H1 (cell line): ENCODE data around the gene GRHL3.

Experiments
- GTF2F1 ChIP-seq: IDR thresholded peaks from 2 replicates; pipeline ENCODE4 v1.6.1; 2012; ENCODE audit warnings: low read depth, low read length, improper control_type of control experiment, borderline replicate concordance
- RFX5 ChIP-seq: IDR thresholded peaks from 2 replicates; pipeline ENCODE4 v1.6.1; 2011; ENCODE audit warnings: low read depth, low read length, improper control_type of control experiment, borderline replicate concordance
- SIN3A ChIP-seq, 2 experiments: IDR thresholded peaks in 1 of 2; conservative IDR thresholded peaks in 1 of 2; 2 replicates each; pipeline ENCODE4 v1.6.1; 2011 to 2012; ENCODE audit warnings: low read length in 2 of 2, improper control_type of control experiment in 1 of 2, low read depth in 1 of 2, mild to moderate bottlenecking in 1 of 2
- YY1 ChIP-seq: IDR thresholded peaks from 2 replicates; pipeline ENCODE4 v1.6.1; 2011; ENCODE audit warnings: low read depth, mild to moderate bottlenecking, low read length
- ZNF274 ChIP-seq: IDR thresholded peaks from 2 replicates; pipeline ENCODE4 v1.7.0; 2012; ENCODE audit warnings: low read length, borderline replicate concordance; ENCODE audit errors: extremely low read depth
- TF ChIP-seq, protein P1 (sequence below), 3 experiments: IDR thresholded peaks; 1 replicate in 2 of 3; 2 replicates in 1 of 3; pipeline versions ENCODE4 v1.5.1 to v1.6.1; 2011; ENCODE audit warnings: low read length in 3 of 3, mild to moderate bottlenecking in 3 of 3, inconsistent platforms in 2 of 3, low read depth in 1 of 3, moderate library complexity in 1 of 3; ENCODE audit not compliant: insufficient read depth in 1 of 3; ENCODE audit errors: control extremely low read depth in 1 of 3

DNA sequence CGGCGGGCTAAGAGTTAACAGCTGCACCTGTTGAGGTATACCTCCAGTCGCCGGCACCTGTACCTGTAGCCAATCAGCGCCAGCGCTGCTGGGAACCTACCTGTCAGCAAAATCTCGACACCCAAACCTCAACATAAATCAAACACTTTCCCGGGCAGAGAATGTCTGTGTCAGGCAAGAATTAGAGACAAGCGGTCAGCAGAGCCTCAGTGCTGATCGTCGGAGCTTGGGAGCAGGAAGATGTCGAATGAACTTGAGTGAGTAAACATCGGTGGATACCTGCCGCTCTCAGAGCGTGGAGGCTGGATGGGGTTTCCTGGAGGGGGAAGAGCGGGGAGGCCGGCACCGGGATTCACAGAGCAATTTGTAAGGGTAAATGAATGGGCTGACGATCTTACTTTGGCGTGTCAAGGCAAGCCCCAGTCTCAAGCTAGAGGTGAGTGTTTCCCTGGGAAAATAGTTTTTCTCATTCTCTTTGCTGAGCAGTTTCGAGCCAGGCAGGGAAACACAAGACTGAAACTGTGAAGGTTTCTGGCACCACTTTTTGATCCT, at the start of gene GRHL3:
- TF ChIP-seq ZNF274 = no peak
- TF ChIP-seq, protein P1, sequence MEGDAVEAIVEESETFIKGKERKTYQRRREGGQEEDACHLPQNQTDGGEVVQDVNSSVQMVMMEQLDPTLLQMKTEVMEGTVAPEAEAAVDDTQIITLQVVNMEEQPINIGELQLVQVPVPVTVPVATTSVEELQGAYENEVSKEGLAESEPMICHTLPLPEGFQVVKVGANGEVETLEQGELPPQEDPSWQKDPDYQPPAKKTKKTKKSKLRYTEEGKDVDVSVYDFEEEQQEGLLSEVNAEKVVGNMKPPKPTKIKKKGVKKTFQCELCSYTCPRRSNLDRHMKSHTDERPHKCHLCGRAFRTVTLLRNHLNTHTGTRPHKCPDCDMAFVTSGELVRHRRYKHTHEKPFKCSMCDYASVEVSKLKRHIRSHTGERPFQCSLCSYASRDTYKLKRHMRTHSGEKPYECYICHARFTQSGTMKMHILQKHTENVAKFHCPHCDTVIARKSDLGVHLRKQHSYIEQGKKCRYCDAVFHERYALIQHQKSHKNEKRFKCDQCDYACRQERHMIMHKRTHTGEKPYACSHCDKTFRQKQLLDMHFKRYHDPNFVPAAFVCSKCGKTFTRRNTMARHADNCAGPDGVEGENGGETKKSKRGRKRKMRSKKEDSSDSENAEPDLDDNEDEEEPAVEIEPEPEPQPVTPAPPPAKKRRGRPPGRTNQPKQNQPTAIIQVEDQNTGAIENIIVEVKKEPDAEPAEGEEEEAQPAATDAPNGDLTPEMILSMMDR (IDR thresholded peaks at IDR 0.05; ENCODE audit: control extremely low read depth in 1 of 3, insufficient read depth in 1 of 3, low read depth in 1 of 3, low read length in 3 of 3) = no peak
- TF ChIP-seq SIN3A (conservative IDR thresholded peaks at IDR 0.05 in 1 of 2, IDR thresholded peaks at IDR 0.05 in 1 of 2; ENCODE audit: low read depth in 1 of 2, low read length in 2 of 2) = peak in 1 of 2 experiments; percentile 74; a peak in 2 of 4 replicates
- TF ChIP-seq YY1 = no peak
- no peak for TF ChIP-seq GTF2F1
- TF ChIP-seq RFX5 = no peak
